IPS DF 4.7 (cell line): ENCODE measurements around the gene TLX2.

Source experiments
- DNase-seq: peaks from one replicate; pipeline ENCODE4 v3.0.0-alpha.2; 2013; ENCODE audit warnings: low spot score; ENCODE audit errors: extremely low read depth

The TLX2 gene

GRCh38 chr2:74511104-74511989 is 2.9 kb upstream of the TLX2 start:
- DNase-seq: no peak

DNA sequence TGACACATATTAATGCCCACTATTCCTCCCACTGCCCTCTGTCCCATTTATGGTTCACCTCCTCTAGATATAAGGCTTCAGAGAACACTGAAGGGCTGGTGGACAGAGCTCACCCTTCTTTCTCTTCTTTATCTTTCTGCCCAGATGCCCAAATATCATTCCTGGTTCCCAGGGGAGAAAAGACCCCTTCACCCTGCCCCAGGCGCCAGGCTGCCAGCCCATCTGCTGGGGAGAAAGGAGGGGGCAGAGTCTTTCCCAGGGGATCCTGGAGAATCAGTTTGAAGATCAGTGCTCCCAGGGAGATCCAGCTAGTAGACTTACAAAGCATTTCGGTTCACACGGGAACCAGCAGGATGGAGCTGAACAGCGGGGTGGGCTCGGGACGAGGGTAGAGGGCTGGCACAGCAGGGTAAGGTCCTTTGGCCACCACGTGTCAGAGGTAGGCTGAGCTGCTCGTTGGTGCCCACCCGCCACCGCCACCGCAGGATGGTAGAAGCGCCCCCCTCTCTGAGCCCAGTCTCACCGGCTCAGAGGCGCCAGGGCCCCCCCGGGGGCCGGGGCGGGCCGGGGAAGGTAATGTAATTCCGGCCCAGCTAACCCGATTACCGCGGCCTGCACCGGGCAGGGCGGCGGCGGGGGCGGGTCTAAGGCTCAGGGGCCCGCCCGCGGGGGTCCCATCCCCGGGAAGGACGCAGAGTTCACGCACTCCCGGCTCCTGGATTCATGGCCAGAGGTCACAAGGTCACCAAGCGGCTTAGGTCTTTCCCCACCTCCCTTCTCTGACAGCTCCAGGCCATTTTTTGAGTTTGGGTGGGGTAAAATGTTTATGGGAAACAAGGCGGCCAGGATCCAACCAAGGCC is 1.3 kb upstream of the TLX2 start:
- no peak for DNase-seq

DNA sequence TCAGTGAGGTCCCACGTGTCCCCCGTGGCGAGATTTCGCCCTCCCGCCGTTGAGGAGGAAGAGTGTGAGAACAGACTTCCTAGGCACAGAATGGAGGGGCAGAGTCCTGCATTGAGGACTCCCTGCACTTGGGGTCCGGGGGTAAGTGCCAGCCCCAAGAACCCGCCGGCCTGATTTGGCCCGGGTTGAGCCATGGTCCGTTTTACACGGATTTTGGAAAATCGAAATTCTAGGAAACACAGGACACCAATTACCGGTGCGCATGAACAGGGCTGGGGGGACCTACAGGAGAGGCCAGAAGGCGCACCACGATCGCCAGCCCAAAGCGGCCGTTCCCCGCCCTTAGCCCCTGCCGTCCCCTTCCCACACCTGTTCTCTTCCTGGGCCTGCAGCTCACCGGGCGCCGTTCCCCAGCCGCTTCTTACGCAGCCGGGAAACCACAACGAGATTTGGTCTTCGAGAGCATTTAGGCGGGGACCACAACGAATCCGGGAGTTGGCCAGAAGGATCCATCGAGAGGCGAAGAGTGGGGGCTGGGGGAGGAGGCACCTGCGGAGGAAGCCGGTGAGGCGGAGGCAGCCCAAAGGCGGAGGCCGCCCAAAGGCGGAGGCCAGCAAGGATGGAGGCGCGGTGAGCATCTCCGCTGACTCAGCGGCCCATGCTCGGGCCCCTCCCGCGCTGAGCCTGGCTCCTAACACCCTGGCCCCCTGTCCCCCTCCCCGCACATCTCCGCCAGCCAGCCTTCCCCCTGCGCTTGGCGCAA is 464 bp upstream of the TLX2 start:
- DNase-seq: no peak

DNA sequence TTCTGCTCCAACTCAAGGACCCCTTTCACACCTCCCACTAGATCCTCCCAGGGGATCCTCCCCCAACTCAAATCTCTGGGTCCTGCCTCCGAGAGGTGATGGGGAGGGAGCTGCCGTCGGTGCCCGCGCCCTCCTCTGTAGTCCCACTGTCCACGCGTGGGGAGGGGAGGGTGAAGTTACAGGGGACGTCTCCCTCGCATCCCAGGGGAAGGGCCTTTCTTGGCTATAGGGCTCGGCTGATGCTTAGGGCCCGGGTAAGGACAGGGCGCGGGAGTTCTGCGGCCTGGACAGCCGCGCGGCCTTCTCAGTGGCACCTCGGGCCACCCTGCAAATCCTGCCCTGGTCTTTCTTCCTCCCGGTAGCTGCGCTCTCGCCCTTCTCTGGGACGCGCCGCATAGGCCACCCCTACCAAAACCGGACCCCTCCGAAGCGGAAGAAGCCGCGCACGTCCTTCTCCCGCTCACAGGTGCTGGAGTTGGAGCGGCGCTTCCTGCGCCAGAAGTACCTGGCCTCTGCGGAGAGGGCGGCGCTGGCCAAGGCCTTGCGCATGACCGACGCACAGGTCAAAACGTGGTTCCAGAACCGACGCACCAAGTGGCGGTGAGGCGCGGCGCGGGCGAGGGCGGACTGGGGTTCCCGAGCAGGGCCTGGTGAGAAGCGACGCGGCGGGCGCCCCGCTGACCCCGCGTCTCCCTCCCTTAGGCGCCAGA is 1.2 kb downstream of the TLX2 start:
- DNase-seq: no peak

GRCh38 chr2:74515981-74516633 is 1.9 kb downstream of the TLX2 start:
- DNase-seq: no peak

DNA sequence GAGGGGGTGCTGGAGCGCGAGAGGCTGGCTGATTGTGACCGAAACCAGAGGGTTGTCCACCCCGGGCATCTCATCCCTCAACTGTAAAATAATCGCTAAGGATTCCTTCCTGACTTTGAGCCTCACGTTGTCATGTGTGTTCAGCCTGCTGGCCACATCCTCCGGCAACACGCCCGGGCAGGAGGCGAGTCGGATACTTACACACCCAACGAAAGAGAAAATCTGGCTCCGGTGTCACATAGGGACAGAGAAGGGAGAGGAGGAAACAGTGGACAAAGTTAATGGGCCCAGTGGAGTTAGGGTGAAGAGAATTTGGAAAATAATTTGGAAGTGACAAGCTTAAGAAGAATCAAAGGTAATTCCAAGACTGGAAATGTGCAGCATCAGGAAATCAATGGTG is 2.4 kb downstream of the TLX2 start:
- DNase-seq: no peak

GRCh38 chr2:74522516-74522915 is 8.3 kb downstream of the TLX2 start:
- DNase-seq: no peak

DNA sequence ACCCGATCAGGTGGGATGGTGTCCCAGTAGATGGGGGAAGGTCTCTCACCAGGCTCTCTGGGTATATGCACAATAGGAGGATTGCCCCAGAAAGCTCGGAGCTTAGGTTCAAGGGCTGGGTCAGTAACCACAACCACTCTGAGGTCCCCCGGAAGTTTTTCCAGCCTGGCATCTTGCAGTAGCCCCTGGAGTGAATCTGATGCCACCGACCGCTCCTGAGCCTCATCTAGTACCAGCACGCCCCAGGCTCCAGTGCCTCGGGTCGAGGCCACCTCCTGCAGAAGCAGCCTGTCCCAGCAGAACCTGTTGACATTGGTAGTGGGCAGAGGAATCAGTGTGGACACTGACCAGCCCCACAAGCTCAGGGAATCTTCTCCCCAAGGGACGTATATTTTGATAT is 9.8 kb downstream of the TLX2 start:
- no peak for DNase-seq

DNA sequence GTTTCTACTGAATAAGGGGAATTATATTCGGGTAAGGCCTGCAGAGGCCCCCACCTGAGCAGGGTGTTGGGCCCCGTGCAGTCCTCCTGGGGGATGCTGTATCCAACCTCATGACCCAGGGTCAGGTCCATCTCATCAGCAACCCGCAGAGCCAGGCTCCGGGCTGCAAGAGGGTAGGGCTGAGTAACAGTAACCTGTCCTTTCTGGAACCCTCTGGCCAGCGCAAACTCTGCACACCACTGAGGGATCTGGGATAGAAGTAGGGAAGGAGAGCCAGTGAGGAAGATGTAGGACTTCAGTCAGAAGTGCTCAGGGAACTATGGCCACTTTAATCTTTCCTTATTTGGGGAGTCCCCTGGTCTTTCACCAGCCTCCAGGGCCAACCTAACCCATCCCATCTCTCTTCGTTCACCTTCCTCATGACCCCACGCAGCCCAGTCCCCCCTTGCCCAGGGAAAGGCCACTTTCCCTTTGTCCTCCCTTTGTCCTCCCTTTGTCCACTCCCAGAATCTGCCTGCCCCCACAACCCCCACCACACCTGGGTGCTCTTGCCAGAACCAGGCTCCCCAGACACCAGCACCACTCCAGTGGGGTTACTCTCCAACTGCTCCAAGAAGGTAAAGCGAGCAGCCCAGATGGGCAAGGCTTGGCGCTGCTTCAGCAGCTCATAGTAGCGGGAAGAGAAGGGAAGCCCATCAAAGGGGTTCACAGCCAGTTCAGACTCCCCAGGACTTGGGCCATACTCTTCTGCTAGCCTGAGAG is 10.9 kb downstream of the TLX2 start:
- no peak for DNase-seq

DNA sequence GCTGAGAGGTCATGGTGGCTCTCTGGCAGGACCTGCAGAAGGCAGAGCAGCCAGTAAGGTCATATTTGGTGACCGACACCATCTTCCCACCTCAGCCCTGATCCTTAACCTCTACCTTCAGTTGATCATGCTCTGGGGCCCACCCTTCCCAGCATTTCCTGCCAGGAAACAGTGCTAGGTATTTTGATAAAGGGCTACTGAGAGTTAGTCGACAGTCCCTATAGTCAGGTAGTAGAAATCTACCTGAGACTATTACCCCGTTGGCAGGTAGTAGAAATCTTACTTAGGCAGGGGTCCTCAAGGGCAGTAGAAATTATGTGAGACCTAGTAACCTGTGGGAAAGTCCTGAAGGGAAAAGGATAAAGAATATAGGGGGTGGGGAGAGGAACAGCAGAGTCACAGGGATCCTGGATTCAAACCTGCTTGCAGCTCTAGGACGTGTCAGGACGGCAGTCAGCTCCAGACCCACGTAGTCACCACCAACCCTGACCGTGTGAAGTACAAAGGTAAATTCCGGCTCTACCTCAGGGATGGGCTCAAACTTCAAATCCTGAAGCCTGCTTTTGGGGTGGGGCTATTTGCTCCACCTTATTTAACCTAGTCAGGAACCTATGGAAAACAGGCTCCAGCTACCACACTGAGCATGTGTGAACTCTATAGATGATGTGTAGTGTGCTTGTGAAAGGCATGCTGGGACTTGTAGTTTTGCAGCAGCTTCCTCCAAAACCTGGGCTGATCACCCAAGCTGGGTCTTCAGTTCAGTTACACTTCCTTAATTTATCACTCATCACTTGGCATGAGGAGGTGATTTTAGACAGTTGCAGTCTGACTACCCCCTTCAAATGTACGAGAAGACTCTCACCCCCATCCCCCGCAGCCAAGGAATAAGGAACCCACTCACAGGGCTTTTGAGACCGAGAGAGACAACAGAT is 11.7 kb downstream of the TLX2 start, which contains the start of gene DQX1:
TSS of gene DQX1 (minus strand) at position 515 of the 932 bp plus-strand sequence. CDS start at position 13, 502 bp downstream.
- DNase-seq: no peak

DNA sequence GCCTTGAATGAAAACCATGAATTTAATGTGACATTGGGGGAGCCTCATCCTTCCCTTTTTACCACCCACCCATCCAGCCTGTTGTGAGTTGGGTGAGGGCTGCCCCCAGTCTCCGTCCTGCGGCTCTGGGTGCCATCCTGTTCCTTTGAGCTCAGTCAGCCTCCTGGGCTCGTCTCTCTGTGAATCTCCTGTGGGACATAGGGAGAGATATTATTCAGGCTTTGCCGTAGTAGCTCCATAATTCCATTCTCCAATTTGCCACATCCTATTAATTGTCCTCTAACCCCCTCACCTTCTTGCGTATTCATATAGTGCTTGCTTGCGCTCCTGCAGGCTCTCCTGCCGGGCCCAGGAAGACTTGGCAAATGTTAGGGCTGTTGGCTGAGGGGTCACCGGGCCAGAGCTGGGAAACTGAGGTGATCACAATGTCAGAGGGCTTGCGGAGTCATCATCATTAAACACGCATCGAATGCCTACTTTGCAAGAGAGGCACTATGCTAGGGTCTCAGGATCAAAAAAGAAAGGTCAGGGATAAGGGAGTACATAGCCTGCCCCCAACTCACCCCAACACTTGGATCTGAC is 12.5 kb downstream of the TLX2 start:
- DNase-seq: no peak

- no peak for DNase-seq
These were observed 13.5 kb downstream of the TLX2 start for GRCh38 chr2:74527741-74528140.

- DNase-seq: no peak
These were observed 14.5 kb downstream of the TLX2 start for GRCh38 chr2:74528600-74529356.

DNA sequence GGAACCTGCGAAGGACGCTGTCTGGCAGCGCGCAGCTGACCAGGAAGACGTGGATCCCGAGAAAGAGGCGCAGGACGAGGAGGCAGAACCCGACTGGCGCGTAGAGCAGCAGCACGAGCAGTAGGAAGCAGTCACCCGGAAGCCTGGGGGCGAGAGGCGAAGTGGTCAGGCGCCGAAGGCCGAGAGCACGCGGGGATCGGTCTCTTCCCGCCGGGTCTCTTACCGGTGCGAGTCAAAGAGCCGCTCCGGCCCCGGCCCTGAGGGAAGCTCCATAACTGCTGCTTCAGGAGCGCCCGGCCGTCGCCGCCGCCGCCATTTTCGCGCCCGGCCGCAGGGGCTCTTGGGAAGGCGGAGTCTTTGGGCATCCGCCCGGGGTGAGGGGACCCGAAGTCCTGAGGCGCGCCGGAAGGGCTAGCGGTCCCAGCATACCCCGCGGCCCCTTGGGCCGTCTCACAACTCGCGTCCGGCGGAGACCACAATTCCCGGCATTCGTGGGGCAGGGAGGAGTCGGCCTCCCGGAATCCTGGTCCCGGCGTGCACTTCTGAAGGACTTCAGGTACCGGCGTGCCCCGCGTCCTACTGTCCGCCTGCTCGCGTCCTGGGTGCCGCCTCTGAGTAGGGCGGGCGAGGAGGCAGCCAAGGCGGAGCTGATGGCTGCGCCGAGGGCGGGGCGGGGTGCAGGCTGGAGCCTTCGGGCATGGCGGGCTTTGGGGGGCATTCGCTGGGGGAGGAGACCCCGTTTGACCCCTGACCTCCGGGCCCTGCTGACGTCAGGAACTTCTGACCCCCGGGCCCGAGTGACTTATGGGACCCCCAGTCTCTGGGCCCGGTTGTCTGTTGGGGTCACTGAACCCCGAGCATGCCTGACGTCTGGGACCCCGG is 15.3 kb downstream of the TLX2 start, which contains the start of the genes AUP1 and HTRA2:
TSS of gene AUP1 (minus strand) at position 350 of the 882 bp plus-strand sequence. CDS start at position 273, 77 bp downstream.
TSS of gene HTRA2 (plus strand) at position 577 of the 882 bp plus-strand sequence. CDS start at position 651, 74 bp downstream.
- DNase-seq: peak; percentile 91

GRCh38 chr2:74530239-74531187 is 16.3 kb downstream of the TLX2 start:
- DNase-seq: no peak
